Activated CD4-positive, CD25-positive, alpha-beta regulatory T cell (primary cell): Measurements from ENCODE around the gene ILF3.
A peak's percentile ranks its signal among the peaks of the same experiment; 100 is the strongest.
"Not testable (repeated sequence)": the region's sequence is repeated elsewhere in the genome, so short reads cannot be mapped to it uniquely, and the experiment has no call there.

ENCODE experiments used
- DNase-seq, 4 experiments: peaks; one replicate each; lab custom pipeline; 2025; lab: John Stamatoyannopoulos, UW

The ILF3 gene

DNA sequence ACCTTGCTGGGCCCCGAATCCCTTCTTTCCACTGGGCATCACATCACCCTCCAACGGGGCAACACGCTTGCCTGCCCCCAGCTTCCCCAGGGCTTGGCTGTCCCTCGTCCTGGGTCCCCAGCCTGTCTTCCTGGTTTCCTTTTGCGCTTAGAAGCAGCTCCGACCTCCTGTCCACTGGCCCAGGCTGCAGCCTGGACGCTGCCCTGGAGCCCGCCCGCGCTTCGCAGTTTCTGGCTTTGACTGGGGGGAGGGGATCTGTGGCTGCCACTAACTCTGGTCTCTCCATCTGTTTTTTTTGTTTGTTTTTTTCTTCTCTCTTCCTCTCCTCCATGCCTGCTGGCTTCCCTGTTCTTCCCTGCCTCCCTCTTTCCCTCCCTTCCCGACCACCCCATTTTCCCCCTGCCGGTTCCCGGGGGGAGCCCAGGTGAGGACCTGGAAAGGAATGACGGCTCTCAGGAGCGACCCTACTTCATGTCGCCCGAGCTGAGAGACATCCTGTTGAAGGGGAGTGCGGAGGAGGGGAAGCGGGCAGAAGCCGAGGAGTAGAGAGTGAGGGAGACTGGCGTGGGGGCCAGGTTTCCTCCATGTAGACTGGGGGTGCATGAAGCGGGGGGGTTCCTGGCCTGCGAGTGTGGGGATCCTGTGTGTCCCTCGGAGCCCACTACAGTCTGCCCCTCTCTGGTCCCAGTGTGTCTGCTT is 11.5 kb upstream of the ILF3 start:
- no peak for DNase-seq

DNA sequence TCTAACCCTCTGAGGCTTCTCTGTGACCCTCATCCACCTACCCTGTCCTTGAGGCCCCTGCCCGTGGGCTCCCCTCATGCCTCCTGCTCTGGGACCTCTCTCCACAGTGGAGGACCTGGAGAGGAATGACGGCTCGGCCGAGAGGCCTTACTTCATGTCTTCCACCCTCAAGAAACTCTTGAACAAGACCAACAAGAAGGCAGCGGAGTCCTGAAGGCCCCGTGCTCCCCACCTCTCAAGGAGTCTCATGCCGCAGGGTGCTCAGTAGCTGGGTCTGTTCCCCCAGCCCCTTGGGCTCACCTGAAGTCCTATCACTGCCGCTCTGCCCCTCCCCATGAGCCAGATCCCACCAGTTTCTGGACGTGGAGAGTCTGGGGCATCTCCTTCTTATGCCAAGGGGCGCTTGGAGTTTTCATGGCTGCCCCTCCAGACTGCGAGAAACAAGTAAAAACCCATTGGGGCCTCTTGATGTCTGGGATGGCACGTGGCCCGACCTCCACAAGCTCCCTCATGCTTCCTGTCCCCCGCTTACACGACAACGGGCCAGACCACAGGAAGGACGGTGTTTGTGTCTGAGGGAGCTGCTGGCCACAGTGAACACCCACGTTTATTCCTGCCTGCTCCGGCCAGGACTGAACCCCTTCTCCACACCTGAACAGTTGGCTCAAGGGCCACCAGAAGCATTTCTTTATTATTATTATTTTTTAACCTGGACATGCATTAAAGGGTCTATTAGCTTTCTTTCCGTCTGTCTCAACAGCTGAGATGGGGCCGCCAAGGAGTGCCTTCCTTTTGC is 10.8 kb upstream of the ILF3 start:
- DNase-seq = no peak

DNA sequence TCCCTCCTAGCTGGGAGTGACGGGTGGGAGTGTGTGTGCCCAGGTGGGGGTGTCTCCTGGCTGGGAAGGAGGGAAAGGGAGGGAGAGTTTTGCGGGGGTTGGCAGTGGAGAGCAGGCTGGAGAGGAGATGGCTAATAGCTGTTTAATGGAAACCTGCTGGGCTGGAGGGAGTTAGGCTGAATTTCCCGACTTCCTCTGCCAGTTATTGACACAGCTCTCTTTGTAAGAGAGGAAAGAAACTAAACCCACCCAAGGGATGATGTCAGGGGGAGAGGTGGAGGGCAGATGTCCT is 10.2 kb upstream of the ILF3 start:
- no peak for DNase-seq

DNA sequence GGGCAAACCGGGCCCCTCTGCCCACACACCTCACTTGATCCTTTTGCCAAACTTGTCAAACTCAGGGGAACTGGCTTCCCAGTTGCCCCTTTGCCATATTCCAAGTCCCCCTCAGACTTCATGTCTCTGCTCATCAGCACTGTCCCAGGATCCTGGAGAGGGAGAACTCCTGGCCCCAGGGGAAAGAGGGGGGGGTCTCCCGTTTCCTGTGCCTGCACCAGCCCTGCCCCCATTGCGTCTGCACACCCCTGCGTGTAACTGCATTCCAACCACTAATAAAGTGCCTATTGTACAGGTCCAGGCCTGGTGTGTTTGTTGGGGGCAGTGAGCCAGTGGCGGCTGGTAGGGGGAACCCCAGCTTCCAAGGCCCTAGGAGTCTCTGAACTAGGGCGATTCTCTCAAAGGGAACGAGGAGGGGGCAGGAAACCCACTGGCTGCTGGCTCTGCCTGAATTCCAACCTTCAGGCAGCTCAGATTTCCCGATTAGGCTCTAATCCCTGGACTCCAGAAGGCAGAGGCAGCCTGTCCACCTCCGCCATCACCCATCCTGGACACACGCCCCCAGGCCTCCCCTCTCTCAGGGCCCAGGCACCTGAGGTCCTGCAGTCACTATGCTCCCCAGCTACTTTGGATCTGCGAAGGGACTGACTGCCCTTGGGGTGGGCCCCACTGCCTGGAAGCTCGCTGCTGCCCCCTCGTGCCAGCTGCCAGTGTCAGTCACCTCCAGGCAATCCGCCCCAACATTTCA is 9.7 kb upstream of the ILF3 start:
- peak; percentile 76 to 82 (median 78) for DNase-seq

DNA sequence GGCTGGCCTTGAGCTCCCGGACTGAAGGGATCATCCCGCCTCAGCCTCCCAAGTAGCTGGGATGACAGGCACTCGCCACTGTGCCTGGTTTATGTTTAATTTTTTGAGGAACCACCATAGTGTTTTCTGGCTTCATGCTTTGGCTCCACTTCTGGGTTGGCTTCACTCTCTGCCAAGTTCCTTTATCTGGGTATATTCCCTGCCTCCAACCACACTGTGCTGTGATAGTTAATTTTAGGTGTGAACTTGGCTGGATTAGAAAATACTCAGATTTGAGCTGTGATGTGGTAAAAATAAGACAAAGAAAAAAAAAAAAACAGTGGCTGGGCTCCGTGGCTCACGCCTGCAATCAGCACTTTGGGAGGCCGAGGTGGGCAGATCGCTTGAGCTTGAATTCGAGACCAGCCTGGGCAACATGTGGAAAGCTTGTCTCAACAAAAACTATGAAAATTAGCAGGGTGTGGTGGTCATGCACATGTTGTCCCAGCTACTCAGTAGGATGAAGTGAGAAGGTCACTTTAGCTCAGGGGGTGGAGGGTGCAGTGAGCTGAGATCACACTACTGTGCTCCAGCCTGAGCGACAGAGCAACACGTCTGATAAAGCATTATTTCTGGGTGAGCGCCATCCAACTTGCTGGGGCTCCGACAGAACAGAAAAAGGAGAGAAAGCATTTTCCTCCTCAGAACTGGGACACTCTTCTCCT is 7.5 kb upstream of the ILF3 start:
- no peak for DNase-seq

DNA sequence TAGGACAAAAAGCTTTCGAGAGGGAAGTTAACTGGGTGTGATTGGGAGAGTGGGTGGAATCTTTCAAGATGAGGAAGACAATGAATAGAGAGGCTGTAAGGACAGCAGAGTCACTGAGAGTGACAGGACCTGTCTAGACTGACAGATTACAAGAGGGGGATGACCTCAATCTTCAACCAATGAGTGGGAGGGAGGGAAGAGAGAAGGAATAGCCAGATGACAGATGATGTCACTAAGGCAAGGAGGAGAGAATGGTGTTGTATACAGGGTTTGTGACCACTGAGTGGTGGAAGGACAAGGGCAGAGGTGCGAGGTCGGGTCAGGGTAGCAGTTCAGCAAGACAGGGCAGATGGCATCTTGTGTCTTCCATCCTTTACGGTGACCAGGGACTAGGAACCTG is 5.8 kb upstream of the ILF3 start:
- no peak for DNase-seq

DNA sequence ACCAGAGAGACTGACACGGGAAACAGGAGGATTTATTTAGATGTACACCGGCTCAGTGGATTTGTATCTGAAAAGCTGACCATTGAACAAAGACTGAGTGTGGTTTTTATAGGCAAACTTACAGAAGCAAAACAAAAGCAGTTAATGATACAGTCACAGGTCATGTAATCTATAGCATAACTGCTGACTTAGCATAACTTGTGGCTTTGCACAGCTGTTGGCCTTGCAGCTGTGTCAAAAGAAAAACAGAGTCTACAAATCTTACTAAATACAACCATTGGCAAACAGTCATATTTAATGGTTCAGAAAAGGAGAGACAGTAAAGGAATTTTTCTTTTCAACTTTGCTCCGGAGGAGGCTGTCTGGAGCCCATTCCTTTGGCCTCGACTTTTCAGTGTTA is 2.3 kb upstream of the ILF3 start:
- no peak for DNase-seq

DNA sequence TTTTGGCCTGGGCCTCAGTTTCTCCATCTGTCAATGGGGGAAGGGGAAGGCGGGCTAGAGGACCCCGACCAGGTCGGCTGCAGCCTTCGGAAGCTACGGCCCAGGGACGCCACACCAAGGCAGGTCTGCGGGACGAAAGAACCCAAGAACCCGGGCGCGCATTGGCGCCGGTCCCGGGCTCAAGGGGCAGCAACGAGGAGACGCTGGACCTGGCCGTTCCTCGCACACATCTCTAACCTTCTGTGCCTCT is 739 bp upstream of the ILF3 start:
- DNase-seq = no peak

DNA sequence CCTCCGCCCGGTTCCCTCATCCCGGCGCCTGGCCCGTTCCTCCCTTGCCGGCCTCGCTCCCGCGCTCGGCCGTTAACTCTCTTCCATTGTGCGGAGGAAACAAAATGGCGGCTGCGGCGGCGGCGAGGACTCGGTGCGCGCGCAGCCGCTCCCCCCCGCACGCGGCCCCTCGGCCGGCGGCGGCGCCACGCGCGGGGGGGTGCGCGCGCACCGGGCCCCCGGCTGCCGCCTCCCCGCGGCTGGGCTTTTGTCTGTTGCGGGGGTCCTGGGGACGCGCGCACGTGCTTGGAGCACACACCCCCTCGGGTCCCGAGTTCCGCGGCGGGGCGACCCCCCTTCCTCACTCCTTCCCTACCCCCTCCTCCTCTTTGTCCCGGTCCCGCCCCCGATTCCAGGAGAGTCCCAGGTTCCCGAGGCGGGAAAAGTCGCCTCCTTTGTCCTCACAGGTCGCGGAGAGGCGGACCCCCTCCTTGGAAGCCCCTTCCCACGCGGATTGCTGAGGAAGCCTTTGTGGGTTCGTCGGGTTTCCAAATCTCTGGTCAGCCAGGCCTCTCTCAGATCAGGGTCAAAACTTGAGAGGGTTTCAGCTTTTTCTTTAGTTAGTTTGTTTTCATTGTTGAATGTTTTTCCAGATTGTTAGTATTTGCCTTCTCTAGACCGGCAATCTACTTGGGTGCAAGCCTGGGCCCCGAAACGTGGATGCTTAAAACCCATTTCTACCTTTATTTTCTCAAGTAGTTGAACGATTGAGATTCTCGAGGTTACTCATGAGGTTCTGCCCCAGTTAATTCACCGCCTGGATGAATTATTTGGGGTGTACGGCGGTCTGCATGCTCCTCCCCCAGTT is 687 bp downstream of the ILF3 start:
- peak in 3 of 4 experiments; percentile 60 to 64 (median 61) for DNase-seq

DNA sequence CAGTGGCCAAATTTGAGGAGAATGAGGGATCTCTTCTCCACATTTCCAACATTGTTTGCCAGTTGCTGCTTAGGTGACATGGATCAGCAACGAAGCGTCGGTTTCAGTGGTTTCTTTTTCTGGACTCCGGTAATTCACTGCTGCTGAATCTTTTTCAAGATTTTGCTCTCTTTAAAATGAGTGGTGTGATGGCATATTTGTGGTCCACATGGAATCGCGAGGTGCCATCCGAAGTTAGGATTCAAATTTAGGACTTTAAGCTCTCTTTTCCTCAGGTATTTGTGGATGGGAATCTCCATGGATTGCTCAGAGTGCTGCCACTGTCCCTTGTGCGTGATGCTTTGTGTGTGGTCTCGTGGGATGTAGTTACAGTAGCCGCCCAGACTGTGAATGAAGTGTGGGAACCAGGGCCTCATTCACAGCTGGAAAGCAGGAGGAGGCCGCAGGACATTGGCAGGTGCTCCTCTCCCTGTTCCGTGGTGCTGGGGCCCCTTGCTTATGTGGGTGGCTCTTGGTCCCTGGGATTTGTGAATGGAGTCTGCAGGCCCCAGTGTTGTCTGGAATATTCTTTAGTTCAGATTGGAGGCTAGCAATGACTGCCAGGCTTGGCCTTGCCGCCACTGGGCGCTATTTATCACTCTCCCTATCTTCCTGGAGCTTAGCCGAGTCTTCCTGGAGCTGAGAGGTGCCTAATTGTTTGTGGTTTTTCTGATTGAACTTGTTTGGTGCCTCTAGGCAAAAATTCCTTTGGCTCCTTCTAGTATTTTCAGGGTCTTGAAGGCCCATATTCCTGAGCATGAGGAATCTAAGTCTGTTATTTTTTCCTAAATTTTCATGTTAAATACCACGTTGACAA is 1.5 kb downstream of the ILF3 start:
- no peak for DNase-seq

DNA sequence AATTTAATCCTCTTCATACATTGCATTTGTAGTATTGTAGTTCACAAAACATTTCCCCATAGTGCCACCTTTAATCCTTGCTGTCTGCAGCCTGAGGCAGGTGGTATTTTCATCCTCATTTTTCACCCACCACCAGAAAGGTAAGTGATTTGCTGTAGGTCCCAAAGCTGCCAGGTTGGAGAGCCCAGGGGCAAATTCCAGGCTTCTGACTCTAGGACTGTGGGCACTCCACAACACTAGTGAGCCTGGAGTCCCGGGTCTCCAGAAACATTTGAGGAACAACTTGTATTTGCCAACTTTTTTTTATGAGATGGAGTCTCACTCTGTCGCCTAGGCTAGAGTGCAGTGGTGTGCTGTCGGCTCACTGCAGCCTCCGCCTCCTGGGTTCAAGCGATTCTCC is 6.2 kb downstream of the ILF3 start:
- DNase-seq = no peak

DNA sequence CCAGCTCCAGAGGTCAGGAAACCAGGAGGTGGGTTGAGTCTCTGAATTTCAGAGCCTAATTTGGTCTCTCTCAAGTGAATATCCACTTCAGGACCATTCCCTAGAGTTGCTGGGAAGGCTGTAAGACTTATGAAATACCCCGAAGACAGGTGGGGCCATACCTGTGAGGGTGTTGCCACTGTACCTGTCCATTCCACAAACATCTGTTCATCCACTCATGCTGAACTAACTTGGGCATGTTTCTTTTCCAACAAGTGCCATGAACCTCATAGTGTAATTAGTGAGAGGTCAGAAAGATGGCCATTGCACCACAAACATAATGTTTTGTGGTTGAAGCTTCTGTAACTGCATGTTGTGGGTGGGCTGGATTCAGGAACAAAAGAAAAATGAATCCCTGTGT is 7.8 kb downstream of the ILF3 start:
- DNase-seq = no peak

DNA sequence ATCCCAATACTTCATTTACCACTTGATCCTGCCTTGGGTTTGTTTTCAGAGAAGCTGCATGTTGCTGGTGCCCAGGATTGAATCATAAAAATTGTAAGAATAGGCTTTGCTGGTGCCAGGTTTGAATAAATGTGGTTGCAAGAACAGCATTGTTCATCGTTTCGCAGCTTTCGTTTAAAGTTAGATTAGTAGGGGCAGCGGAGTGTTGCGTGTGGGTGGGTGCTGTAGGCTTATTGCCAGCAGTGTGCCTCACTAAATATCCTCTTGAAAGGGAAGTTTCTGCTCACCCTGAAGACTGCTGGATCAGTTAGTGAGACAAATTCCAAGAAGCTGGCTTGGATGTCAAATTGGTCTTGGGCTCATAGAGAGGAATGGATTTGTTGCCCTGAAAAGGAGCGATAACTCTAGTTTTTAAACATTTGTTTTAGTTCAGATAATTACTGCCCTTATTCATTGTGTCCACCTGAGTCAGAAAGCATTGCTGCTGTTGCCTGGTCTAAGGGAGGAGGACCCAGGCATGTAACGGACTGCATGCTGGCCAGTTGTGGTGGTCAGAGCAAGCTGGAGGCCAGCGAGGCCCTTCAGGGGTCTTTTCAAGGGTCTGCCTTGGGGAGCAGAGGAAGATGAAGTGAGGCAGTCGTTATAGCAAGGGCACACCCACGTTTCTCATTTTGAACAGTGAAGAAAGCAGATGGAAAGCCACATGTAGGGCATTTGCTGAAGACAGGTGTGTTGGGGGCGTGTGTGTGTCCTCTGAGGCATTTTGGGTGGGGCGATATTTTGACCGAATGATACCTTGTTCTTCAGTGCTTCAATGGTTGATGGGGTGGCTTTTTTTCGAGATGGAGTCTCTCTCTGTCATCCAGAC is 8.5 kb downstream of the ILF3 start:
- no peak for DNase-seq

DNA sequence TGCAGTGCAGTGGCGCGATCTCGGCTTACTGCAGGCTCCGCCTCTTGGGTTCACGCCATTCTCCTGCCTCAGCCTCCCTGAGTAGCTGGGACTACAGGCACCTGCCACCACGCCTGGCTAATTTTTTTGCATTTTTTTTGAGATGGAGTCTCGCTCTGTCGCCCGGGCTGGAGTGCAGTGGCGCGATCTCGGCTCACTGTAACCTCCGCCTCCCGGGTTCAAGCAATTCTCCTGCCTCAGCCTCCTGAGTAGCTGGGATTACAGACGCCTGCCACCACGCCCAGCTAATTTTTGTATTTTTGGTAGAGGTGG is 9.1 kb downstream of the ILF3 start:
- DNase-seq = not testable (repeated sequence)

DNA sequence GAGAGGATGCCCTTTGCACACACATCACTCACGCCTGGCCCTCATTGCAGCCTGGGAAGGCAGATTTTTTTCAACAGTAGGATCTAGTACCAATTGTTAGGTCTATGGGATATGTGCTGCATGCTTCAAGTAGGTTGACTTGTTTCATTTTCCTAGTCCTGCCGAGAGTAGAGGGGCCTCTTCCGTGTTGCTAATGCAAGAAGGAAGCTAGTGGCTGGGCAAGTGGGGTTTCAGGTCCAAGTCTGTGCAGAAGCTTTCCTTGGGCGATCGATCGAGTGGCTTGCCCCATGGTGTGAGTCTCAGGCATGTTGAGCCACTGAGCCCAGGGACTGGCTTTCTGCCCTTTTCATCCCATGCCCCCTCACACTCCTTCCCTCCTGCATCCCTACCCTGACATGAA is 13.7 kb downstream of the ILF3 start:
- DNase-seq = no peak

DNA sequence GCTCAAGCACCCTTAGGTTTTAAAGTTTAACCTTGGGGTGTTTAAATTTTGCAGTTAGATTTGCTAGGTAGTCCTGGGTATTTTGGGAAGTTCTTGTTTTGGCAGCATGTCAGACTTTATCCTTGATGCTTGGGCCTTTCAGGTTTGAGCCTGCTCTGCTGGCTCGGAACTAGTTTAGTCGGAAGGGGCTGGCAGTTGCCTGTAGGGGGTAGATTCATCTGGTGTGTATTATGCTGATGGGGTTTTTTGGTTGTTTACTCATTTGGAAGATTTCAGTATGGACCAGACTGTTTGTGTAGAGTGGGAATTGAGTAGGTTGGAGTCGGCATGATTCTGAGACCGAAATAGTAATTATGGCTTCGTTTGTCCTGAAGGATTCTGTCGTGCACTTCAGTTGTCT is 15.1 kb downstream of the ILF3 start:
- DNase-seq = no peak

DNA sequence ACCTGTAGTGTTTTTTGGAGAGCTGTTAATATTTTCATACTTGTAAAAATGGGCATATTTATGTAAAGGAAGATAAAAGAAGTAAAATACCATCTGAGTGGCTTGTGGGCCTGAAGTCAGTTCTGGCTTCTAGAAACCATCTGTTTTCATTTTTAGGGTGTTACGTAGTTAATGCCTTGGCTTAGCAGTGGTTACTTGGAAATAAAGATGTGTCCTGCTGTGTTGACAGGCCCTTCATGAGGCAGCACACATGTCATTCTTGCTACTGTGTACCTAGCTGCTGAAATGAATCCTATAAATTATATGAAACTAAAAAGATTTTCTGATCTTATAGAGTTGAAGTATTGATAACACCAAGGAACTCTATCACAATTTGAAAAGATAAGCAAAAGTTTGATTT is 16.0 kb downstream of the ILF3 start:
- no peak for DNase-seq

DNA sequence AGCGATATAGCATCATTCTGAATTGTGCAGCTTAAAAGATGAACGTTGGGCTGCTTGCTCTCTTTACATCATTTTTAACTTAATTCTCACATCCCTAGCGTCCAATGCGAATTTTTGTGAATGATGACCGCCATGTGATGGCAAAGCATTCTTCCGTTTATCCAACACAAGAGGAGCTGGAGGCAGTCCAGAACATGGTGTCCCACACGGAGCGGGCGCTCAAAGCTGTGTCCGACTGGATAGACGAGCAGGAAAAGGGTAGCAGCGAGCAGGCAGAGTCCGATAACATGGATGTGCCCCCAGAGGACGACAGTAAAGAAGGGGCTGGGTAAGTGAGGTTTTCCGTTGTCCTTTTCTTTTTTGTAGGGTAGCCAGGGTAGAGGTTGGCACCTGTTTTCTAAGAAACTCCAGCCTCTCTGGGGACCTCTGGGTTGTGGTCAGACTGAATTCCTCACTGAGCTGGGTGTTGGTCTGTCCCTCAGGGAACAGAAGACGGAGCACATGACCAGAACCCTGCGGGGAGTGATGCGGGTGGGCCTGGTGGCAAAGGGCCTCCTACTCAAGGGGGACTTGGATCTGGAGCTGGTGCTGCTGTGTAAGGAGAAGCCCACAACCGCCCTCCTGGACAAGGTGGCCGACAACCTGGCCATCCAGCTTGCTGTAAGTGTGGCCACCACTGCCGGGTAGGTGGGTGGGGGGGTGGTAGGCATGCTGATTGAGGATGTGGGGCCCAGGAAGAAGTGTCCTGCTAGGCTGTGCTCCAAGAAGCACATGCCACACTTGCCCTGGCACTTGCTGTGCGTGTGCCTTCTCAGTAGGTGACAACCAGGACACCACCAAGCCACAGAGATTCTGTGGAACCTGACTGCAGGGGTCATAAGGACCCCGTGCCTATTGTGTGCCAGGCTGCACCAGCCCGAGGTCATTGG is 17.0 kb downstream of the ILF3 start:
- DNase-seq = no peak

DNA sequence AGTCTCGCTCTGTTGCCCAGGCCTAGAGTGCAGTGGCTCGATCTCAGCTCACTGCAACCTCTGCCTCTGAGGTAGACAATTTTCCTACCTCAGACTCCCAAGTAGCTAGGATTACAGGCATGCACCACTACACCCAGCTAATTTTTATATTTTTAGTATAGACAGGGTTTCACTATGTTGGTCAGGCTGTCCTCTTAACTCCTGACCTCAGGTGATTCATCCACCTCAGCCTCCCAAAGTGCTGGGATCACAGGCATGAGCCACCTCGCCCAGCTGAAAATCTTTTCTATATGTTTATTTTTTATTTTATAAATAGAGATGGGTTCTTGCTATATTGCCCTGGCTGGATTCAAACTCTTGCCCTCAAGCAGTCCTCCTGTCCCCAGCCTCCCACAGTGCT is 17.8 kb downstream of the ILF3 start:
- DNase-seq = not testable (repeated sequence)
